Stomach smooth muscle (tissue), 2 donors: ENCODE results near the gene KRTAP19-4.

Experiments
- H3K27ac ChIP-seq: one replicate; pipeline ENCODE4 v1.7.0; 2013; ENCODE audit warnings: mild to moderate bottlenecking, low read length, inconsistent platforms
- H3K27me3 ChIP-seq, 2 donors: one replicate each; pipeline ENCODE4 v1.7.0; 2013; ENCODE audit warnings: low read length in 2 of 2; ENCODE audit not compliant: insufficient read depth in 2 of 2, control insufficient read depth in 1 of 2
- H3K36me3 ChIP-seq, 2 donors: one replicate each; pipeline ENCODE4 v1.7.0; 2013; ENCODE audit warnings: low read length in 2 of 2; ENCODE audit not compliant: control insufficient read depth in 2 of 2, insufficient read depth in 2 of 2
- H3K4me1 ChIP-seq: one replicate; pipeline ENCODE4 v1.7.0; 2013; ENCODE audit warnings: low read length; ENCODE audit not compliant: control insufficient read depth, insufficient read depth
- H3K4me3 ChIP-seq, 2 donors: one replicate each; pipeline ENCODE4 v1.7.0; 2013; ENCODE audit warnings: low read length in 2 of 2
- H3K9ac ChIP-seq, 2 donors: one replicate each; pipeline ENCODE4 v1.7.0; 2013; ENCODE audit warnings: low read length in 2 of 2, mild to moderate bottlenecking in 1 of 2
- H3K9me3 ChIP-seq, 2 donors: one replicate each; pipeline ENCODE4 v1.7.0; 2013; ENCODE audit warnings: low read length in 2 of 2; ENCODE audit not compliant: control insufficient read depth in 2 of 2
- donor health status: healthy.
- donor health status: Pancreatic carcinoma.

KRTAP19-4 gene

GRCh38 chr21:30479259-30479658 is 17.7 kb downstream of the KRTAP19-4 start:
- H3K4me3 ChIP-seq, result no peak overlapping the region

GRCh38 chr21:30478004-30478403 is 19.0 kb downstream of the KRTAP19-4 start:
- H3K9ac ChIP-seq, result no peak overlapping the region
- H3K27ac ChIP-seq, result no peak overlapping the region
- H3K4me1 ChIP-seq, result no peaks in the 10 kb centered on the region
- H3K9me3 ChIP-seq, result no peaks in the 10 kb centered on the region
- no peak overlapping the region for H3K4me3 ChIP-seq
- no peaks in the 10 kb centered on the region for H3K27me3 ChIP-seq
- H3K36me3 ChIP-seq, result no peaks in the 10 kb centered on the region

More at GRCh38 chr21:30479259-30479658, 17.7 kb downstream of the KRTAP19-4 start:
- H3K36me3 ChIP-seq, result no peaks in the 10 kb centered on the region
- no peaks in the 10 kb centered on the region for H3K9me3 ChIP-seq
- no peaks in the 10 kb centered on the region for H3K4me1 ChIP-seq
- no peak overlapping the region for H3K27ac ChIP-seq
- H3K9ac ChIP-seq, result no peak overlapping the region
- H3K27me3 ChIP-seq, result no peaks in the 10 kb centered on the region

DNA sequence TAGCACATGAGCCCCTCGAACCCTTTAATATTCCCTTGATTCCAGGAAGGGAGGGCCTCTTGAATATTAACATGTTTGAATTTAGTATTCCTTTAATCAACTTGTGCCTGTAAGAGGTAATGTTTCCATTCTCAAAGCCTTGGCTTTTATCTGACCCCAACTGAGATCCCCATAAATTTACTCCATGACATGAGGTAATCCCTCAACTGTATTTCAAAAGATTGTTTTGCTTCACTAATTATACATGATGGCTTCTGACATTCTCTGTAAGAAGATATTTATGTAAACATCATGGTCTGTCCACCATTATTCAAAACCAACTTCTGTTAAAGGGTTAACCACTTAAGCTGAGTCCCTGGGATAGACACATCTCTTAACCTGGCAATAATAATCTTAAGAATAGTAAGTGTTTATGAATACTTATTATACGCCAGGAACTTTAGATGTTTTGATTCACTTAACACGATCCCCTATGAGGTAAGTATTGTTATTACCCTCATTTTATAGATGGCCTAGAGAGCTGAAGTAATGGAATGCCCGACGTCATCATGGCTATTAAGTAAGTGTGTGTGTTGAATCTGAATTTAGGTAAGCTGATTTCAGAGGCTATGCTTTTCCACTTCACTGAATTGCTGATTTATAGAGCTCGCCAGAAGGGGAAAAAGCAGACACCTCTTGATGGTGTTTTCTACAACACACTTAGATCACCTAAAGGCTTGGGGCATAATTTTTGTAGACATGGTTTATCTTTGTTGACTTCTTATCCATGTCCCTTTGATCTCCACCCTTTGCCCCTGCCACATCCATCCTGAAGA is 27.9 kb downstream of the KRTAP19-4 start:
- Histone ChIP-seq H3K4me3 (no peak overlapping the region), H3K9me3 (no peaks in the 10 kb centered on the region), H3K27ac (no peak overlapping the region), H3K36me3 (no peaks in the 10 kb centered on the region), H3K27me3 (no peaks in the 10 kb centered on the region), H3K4me1 (no peaks in the 10 kb centered on the region), H3K9ac (no peak overlapping the region)

DNA sequence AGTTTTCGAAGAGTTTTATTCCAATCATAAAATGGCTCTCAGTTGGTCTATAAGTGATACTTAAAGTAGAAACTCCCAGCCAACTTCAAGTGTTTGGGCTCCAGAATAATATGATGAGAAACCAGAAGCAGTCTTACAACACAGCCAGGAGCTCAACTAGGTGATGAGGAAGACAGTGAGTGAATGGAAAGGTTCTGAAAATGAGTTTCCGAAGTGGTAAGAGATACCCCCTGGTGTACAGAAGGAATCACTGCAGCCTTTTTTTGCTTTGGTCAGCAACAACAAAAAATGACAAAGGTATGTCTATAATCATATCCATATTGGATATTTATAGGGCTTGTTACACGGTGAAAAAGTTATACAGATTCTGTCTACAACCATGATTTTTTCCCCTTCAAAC is 33.3 kb downstream of the KRTAP19-4 start:
- Histone ChIP-seq H3K27me3 (no peaks in the 10 kb centered on the region), H3K4me3 (no peak overlapping the region), H3K9ac (no peak overlapping the region), H3K4me1 (no peaks in the 10 kb centered on the region), H3K36me3 (no peaks in the 10 kb centered on the region), H3K27ac (no peak overlapping the region), H3K9me3 (no peaks in the 10 kb centered on the region)

DNA sequence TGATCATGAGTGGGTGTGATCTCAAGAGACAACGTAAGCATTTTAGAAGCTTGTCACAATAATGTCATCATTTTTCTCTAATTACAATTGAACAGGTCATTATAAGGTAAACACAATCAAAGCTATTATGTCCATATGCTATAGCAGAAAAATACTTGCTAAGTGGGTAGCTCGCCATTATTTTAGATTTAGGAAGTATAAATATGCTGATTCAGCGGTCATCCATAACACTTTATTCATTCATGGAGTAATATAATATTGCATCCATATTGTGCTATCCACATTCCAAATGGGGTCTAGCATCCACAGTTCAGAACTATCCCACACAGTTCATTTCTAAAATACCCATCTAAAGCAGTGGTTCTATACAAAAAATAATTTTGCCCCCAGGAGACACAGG is 48.5 kb downstream of the KRTAP19-4 start:
- H3K4me3 ChIP-seq, result no peak overlapping the region
- H3K27me3 ChIP-seq, result no peaks in the 10 kb centered on the region
- H3K9ac ChIP-seq, result no peak overlapping the region

DNA sequence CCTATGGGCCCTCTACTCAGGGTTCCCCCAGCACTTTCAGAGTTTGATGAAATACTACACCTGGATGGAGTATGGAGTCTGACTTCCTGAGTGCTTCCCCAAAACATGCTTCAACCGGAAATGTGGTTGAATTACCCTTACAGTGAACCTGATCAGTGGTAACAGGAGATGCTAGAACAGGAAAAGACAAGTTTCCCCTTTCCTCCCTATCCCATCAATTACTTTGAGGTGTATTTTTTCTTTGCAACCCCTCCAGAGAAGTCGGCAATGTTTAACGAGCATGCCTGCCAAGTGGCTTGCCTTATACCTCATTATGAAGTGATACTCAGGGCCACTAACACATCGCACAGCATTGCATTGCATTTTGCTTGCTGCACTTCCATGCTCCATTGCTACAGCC is 49.9 kb downstream of the KRTAP19-4 start:
- Histone ChIP-seq H3K9me3 (no peaks in the 10 kb centered on the region), H3K9ac (no peak overlapping the region), H3K27me3 (no peaks in the 10 kb centered on the region), H3K36me3 (no peaks in the 10 kb centered on the region), H3K4me1 (no peaks in the 10 kb centered on the region), H3K27ac (no peak overlapping the region), H3K4me3 (no peak overlapping the region)

More for the DNA sequence above, 48.5 kb downstream of the KRTAP19-4 start:
- H3K36me3 ChIP-seq, result no peaks in the 10 kb centered on the region
- no peaks in the 10 kb centered on the region for H3K9me3 ChIP-seq
- H3K27ac ChIP-seq, result no peak overlapping the region
- H3K4me1 ChIP-seq, result no peaks in the 10 kb centered on the region
